Measurements from ENCODE around the gene STK25.

DNA sequence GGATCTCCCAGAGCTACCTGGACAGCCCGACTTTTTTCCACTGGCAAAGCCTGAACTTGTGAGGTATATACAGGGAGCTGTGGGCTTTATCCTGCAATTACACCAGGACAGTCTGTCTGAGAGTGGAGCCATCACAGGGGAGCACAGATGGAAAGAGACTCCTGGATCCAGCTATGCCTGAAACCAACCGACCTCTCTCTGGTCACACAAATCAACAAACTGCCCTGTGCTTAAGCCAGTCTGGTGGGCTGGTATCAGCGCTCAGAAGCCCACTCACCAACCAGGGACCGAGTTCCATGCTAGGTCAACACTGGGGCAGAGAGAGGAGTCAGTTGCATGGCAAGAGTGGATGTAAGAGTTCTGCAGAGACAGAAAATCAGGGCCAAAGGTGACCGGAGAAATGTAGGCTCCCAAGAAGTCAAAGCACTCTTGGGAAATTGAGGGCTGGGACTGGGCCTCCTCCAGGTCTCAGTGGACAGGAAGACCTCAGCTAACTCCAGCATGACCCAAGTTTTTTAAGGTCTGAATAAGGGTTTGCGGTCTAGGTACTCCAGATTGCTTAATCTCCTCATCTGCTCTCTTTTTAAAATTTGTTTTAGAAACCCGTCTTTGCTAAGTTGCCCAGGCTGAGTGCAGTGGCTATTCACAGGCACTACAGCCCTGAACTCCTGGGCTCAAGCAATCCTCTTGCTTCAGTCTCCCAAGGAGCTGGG, 46.4 kb upstream of the STK25 start:
- TF ChIP-seq, protein P1, sequence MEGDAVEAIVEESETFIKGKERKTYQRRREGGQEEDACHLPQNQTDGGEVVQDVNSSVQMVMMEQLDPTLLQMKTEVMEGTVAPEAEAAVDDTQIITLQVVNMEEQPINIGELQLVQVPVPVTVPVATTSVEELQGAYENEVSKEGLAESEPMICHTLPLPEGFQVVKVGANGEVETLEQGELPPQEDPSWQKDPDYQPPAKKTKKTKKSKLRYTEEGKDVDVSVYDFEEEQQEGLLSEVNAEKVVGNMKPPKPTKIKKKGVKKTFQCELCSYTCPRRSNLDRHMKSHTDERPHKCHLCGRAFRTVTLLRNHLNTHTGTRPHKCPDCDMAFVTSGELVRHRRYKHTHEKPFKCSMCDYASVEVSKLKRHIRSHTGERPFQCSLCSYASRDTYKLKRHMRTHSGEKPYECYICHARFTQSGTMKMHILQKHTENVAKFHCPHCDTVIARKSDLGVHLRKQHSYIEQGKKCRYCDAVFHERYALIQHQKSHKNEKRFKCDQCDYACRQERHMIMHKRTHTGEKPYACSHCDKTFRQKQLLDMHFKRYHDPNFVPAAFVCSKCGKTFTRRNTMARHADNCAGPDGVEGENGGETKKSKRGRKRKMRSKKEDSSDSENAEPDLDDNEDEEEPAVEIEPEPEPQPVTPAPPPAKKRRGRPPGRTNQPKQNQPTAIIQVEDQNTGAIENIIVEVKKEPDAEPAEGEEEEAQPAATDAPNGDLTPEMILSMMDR (optimal IDR thresholded peaks at IDR 0.05 in 1 of 3, IDR thresholded peaks at IDR 0.05 in 1 of 3, conservative IDR thresholded peaks at IDR 0.05 in 1 of 3; ENCODE audit: extremely low read depth in 1 of 3, insufficient read depth in 2 of 3, low read length in 3 of 3), result no peak
- no peak for TF ChIP-seq EZH2 (IDR thresholded peaks at IDR 0.05; ENCODE audit: low read length)

Measured in keratinocyte (primary cell).